Glutamatergic neuron (in vitro differentiated cells): Measurements from ENCODE around the gene LDLRAD4. TPM values are rescaled to one million over a fixed set of nuclear protein-coding genes. Genes with fewer than 3 reads are reported as not detected.

Source experiments
- DNase-seq: peaks from one replicate; pipeline ENCODE4 v3.0.0; 2022
- H3K27ac Mint-ChIP-seq: one replicate; pipeline ENCODE4 v1.8.0; 2020; ENCODE audit warnings: mild to moderate bottlenecking, mixed read lengths, inconsistent platforms; ENCODE audit not compliant: unreplicated experiment
- H3K27me3 Mint-ChIP-seq: one replicate; pipeline ENCODE4 v1.8.0; 2020; ENCODE audit warnings: mild to moderate bottlenecking, moderate library complexity, mixed read lengths, inconsistent platforms; ENCODE audit not compliant: unreplicated experiment
- H3K36me3 Mint-ChIP-seq: one replicate; pipeline ENCODE4 v1.8.0; 2020; ENCODE audit warnings: mild to moderate bottlenecking, mixed read lengths, inconsistent platforms; ENCODE audit not compliant: unreplicated experiment
- H3K4me1 Mint-ChIP-seq: one replicate; pipeline ENCODE4 v1.8.0; 2020; ENCODE audit warnings: mild to moderate bottlenecking, low read depth, mixed read lengths, inconsistent platforms; ENCODE audit not compliant: unreplicated experiment
- H3K4me3 Mint-ChIP-seq: one replicate; pipeline ENCODE4 v1.8.0; 2020; ENCODE audit warnings: mild to moderate bottlenecking, mixed read lengths, inconsistent platforms; ENCODE audit not compliant: unreplicated experiment
- H3K9me3 Mint-ChIP-seq: one replicate; pipeline ENCODE4 v1.8.0; 2020; ENCODE audit warnings: mild to moderate bottlenecking, moderate library complexity, mixed read lengths, inconsistent platforms; ENCODE audit not compliant: unreplicated experiment
- CTCF ChIP-seq: fragments of 200-600 bp; sonication (generic); IDR thresholded peaks from one replicate; pipeline ENCODE4 v1.5.0; 2021; ENCODE audit not compliant: partially characterized antibody, unreplicated experiment
- total RNA-seq: library from RNA; stranded (reverse); fragmentation: NEBNext Ultra II Directional; extraction: Animal tissue kit (Norgen Biotek cat#: 25700); gene quantifications from one replicate; pipeline ENCODE4 v1.2.1, GENCODE V29; 2021; ENCODE audit not compliant: unreplicated experiment

The LDLRAD4 gene
- total RNA-seq, 1 donor from 2014 or later, result 0.29 TPM

GRCh38 chr18:13183359-13183758, 35.2 kb upstream of the LDLRAD4 start:
- H3K27ac Mint-ChIP-seq, result no peak overlapping the region
- peaks cover 8% of the 10 kb centered on the region for H3K9me3 Mint-ChIP-seq
- H3K4me1 Mint-ChIP-seq, result no peaks in the 10 kb centered on the region
- no peak for DNase-seq
- TF ChIP-seq CTCF, result no peak
- H3K4me3 Mint-ChIP-seq, result no peak overlapping the region
- H3K36me3 Mint-ChIP-seq, result no peaks in the 10 kb centered on the region
- H3K27me3 Mint-ChIP-seq, result peaks cover 5% of the 10 kb centered on the region

- Mint-ChIP-seq H3K27me3 (peaks cover 5% of the 10 kb centered on the region), H3K36me3 (no peaks in the 10 kb centered on the region), H3K4me1 (no peaks in the 10 kb centered on the region), H3K27ac (no peak overlapping the region), H3K9me3 (peaks cover 8% of the 10 kb centered on the region), H3K4me3 (no peak overlapping the region)
- no peak for TF ChIP-seq CTCF
- DNase-seq, result no peak
Observed at GRCh38 chr18:13183790-13184189, 34.8 kb upstream of the LDLRAD4 start.

GRCh38 chr18:13184396-13184795, 34.2 kb upstream of the LDLRAD4 start:
- no peak overlapping the region for H3K27ac Mint-ChIP-seq
- H3K4me1 Mint-ChIP-seq, result no peaks in the 10 kb centered on the region
- H3K4me3 Mint-ChIP-seq, result no peak overlapping the region
- H3K27me3 Mint-ChIP-seq, result peaks cover 5% of the 10 kb centered on the region
- H3K9me3 Mint-ChIP-seq, result peaks cover 8% of the 10 kb centered on the region
- DNase-seq, result no peak
- TF ChIP-seq CTCF, result no peak
- H3K36me3 Mint-ChIP-seq, result no peaks in the 10 kb centered on the region

GRCh38 chr18:13185675-13186198, 32.8 kb upstream of the LDLRAD4 start:
- Mint-ChIP-seq H3K36me3 (no peaks in the 10 kb centered on the region), H3K9me3 (peaks cover 8% of the 10 kb centered on the region), H3K4me1 (no peaks in the 10 kb centered on the region), H3K27ac (no peak overlapping the region), H3K4me3 (no peak overlapping the region), H3K27me3 (peaks cover 5% of the 10 kb centered on the region)
- no peak for DNase-seq
- no peak for TF ChIP-seq CTCF

GRCh38 chr18:13186687-13187086, 31.9 kb upstream of the LDLRAD4 start:
- H3K36me3 Mint-ChIP-seq, result no peaks in the 10 kb centered on the region
- H3K9me3 Mint-ChIP-seq, result peaks cover 5% of the 10 kb centered on the region
- H3K27me3 Mint-ChIP-seq, result peaks cover 5% of the 10 kb centered on the region
- H3K4me1 Mint-ChIP-seq, result no peaks in the 10 kb centered on the region
- DNase-seq, result no peak
- no peak overlapping the region for H3K27ac Mint-ChIP-seq
- no peak overlapping the region for H3K4me3 Mint-ChIP-seq
- no peak for TF ChIP-seq CTCF
